HCT116 (cell line): ENCODE measurements around the gene NR5A2. TPM values are rescaled to one million over a fixed set of nuclear protein-coding genes. Genes with fewer than 3 reads are reported as not detected.

ENCODE experiments used
- ATAC-seq: fragments of 200-7000 bp; cut with Tn5 transposase; 2 replicates; pipeline ENCODE4 v1.9.1; 2020; ENCODE audit warnings: mild to moderate bottlenecking, moderate library complexity
- BruUV-seq: library from RNA; stranded (reverse); fragments of 400-500 nt; replicated peaks from 2 replicates; lab custom pipeline; 2021; lab: Mats Ljungman, UMichigan
- CTCF ChIA-PET: fragments of 300-600 bp; sonication (Branson Sonifier 250); formaldehyde crosslinking; loops from one replicate; lab custom pipeline; 2021; ENCODE audit warnings: antibody characterized with exemption; lab: Charles Lee
- POLR2A ChIA-PET: fragments of 300-600, 350-600 bp; sonication (Branson Sonifier 250); formaldehyde crosslinking; loops from one replicate; lab custom pipeline; 2021; ENCODE audit warnings: antibody characterized with exemption; lab: Charles Lee
- RAD21 ChIA-PET, 2 experiments: fragments of 300-600 bp; sonication (Branson Sonifier 250); formaldehyde crosslinking; loops; one replicate each; lab custom pipeline; 2023; ENCODE audit warnings: low total read pairs in 2 of 2; ENCODE audit not compliant: uncharacterized antibody in 2 of 2, unreplicated experiment in 2 of 2, low non-redundant PET in 1 of 2; lab: Charles Lee
- DNase-seq: peaks from one replicate; pipeline ENCODE4 v3.0.0-alpha.2; 2010; ENCODE audit warnings: low read depth, low spot score
- H2AFZ ChIP-seq: fragments of 200-600 bp; shearing (Covaris generic), sonication (generic); 2 replicates; pipeline ENCODE4 v1.6.1; 2017; ENCODE audit warnings: low read depth, mixed run types, mixed read lengths, antibody characterized with exemption, low read length; ENCODE audit not compliant: poor library complexity, severe bottlenecking
- H3K27ac ChIP-seq: 2 replicates; pipeline ENCODE4 v1.5.1; 2012; ENCODE audit warnings: low read depth, low read length
- H3K27me3 ChIP-seq: fragments of 200-600 bp; sonication (generic); 2 replicates; pipeline ENCODE4 v1.6.1; 2016; ENCODE audit warnings: mixed run types, low read length, mixed read lengths; ENCODE audit not compliant: insufficient read depth
- H3K36me3 ChIP-seq, 2 experiments: fragments of 200-500 bp in 1 of 2; fragments of 200-600 bp in 1 of 2; sonication (Bioruptor generic) in 1 of 2; sonication (generic) in 1 of 2; 2 replicates each; pipeline versions ENCODE4 v1.5.1 to v1.6.1; 2014 to 2016; ENCODE audit warnings: low read length in 2 of 2, inconsistent platforms in 1 of 2, mixed read lengths in 1 of 2, mixed run types in 1 of 2; ENCODE audit not compliant: insufficient read depth in 2 of 2, control insufficient read depth in 1 of 2
- H3K4me1 ChIP-seq, 2 experiments: fragments of 200-600 bp in 1 of 2; sonication (generic) in 1 of 2; 2 replicates each; pipeline versions ENCODE4 v1.5.1 to v1.6.1; 2012 to 2017; ENCODE audit warnings: low read length in 2 of 2, inconsistent platforms in 1 of 2, mild to moderate bottlenecking in 1 of 2, mixed read lengths in 1 of 2, mixed run types in 1 of 2, moderate library complexity in 1 of 2; ENCODE audit not compliant: insufficient read depth in 2 of 2, control insufficient read depth in 1 of 2
- H3K4me2 ChIP-seq: fragments of 200-600 bp; sonication (generic); 2 replicates; pipeline ENCODE4 v1.6.1; 2017; ENCODE audit warnings: mixed run types, low read length, mixed read lengths
- H3K4me3 ChIP-seq, 2 experiments: fragments of 200-600 bp in 1 of 2; sonication (generic) in 1 of 2; replicated peaks in 1 of 2; 2 replicates each; pipeline ENCODE4 v1.5.1; 2011 to 2016; ENCODE audit warnings: low read length in 2 of 2, control low read depth in 1 of 2, low read depth in 1 of 2, mild to moderate bottlenecking in 1 of 2, mixed read lengths in 1 of 2, mixed run types in 1 of 2
- H3K79me2 ChIP-seq: fragments of 200-600 bp; sonication (generic); 2 replicates; pipeline ENCODE4 v1.6.1; 2017; ENCODE audit warnings: mild to moderate bottlenecking, mixed run types, low read length, moderate library complexity, mixed read lengths; ENCODE audit not compliant: insufficient read depth
- H3K9ac ChIP-seq: fragments of 200-600 bp; sonication (generic); 2 replicates; pipeline ENCODE4 v1.6.1; 2016; ENCODE audit warnings: low read length, mixed read lengths
- H3K9me2 ChIP-seq: fragments of 200-600 bp; sonication (generic), shearing (Covaris generic); 2 replicates; pipeline ENCODE4 v1.6.1; 2017; ENCODE audit warnings: mixed run types, mild to moderate bottlenecking, moderate library complexity; ENCODE audit not compliant: insufficient read depth
- H3K9me3 ChIP-seq, 2 experiments: fragments of 200-500 bp in 1 of 2; fragments of 200-600 bp in 1 of 2; sonication (Bioruptor generic) in 1 of 2; sonication (generic) in 1 of 2; 2 replicates each; pipeline ENCODE4 v1.6.1; 2014 to 2017; ENCODE audit warnings: low read length in 2 of 2, mixed read lengths in 2 of 2, inconsistent platforms in 1 of 2, low read depth in 1 of 2, mild to moderate bottlenecking in 1 of 2, mixed run types in 1 of 2, moderate library complexity in 1 of 2; ENCODE audit not compliant: control insufficient read depth in 1 of 2, insufficient read depth in 1 of 2
- H4K20me1 ChIP-seq: fragments of 200-600 bp; sonication (generic), shearing (Covaris generic); 2 replicates; pipeline ENCODE4 v1.6.1; 2017; ENCODE audit warnings: mixed run types, mild to moderate bottlenecking, moderate library complexity; ENCODE audit not compliant: insufficient read depth
- ATF3 ChIP-seq: IDR thresholded peaks from 2 replicates; pipeline ENCODE4 v1.6.1; 2012
- CBX3 ChIP-seq: IDR thresholded peaks from 2 replicates; pipeline ENCODE4 v1.6.1; 2012; ENCODE audit warnings: low read depth
- CTCF ChIP-seq, 3 experiments: fragments of 200-600 bp in 1 of 3; sonication (generic) in 1 of 3; IDR thresholded peaks in 2 of 3; conservative IDR thresholded peaks in 1 of 3; 2 replicates each; pipeline ENCODE4 v1.5.1; 2012 to 2017; ENCODE audit warnings: low read depth in 2 of 3, low read length in 2 of 3, antibody characterized with exemption in 1 of 3, borderline replicate concordance in 1 of 3, control low read depth in 1 of 3, mild to moderate bottlenecking in 1 of 3, mixed read lengths in 1 of 3, mixed run types in 1 of 3, moderate library complexity in 1 of 3; ENCODE audit not compliant: insufficient read depth in 1 of 3
- ELF1 ChIP-seq: IDR thresholded peaks from 2 replicates; pipeline ENCODE4 v1.6.1; 2012; ENCODE audit warnings: low read depth, borderline replicate concordance
- EZH2 ChIP-seq: fragments of 200-600 bp; sonication (generic); IDR thresholded peaks from 2 replicates; pipeline ENCODE4 v1.6.1; 2017; ENCODE audit warnings: antibody characterized with exemption, mixed run types
- MAX ChIP-seq: IDR thresholded peaks from 2 replicates; pipeline ENCODE4 v1.6.1; 2012
- POLR2A ChIP-seq: IDR thresholded peaks from 2 replicates; pipeline ENCODE4 v1.7.0; 2011; ENCODE audit warnings: borderline replicate concordance; ENCODE audit not compliant: insufficient read depth, insufficient read length; ENCODE audit errors: extremely low read depth
- RAD21 ChIP-seq: IDR thresholded peaks from 2 replicates; pipeline ENCODE4 v1.6.1; 2012; ENCODE audit warnings: low read depth, mild to moderate bottlenecking
- REST ChIP-seq: IDR thresholded peaks from 2 replicates; pipeline ENCODE4 v1.6.1; 2012; ENCODE audit warnings: low read depth
- SIN3A ChIP-seq: IDR thresholded peaks from 2 replicates; pipeline ENCODE4 v1.6.1; 2012; ENCODE audit warnings: low read depth
- SRF ChIP-seq: IDR thresholded peaks from 2 replicates; pipeline ENCODE4 v1.6.1; 2012; ENCODE audit warnings: low read depth
- TCF7L2 ChIP-seq: IDR thresholded peaks from 2 replicates; pipeline ENCODE4 v1.7.0; 2011; ENCODE audit warnings: borderline replicate concordance, inconsistent platforms; ENCODE audit not compliant: insufficient read depth, insufficient read length; ENCODE audit errors: extremely low read depth
- ZBTB33 ChIP-seq: IDR thresholded peaks from 2 replicates; pipeline ENCODE4 v1.6.1; 2011; ENCODE audit warnings: mild to moderate bottlenecking, low read length, moderate library complexity; ENCODE audit not compliant: insufficient replicate concordance; ENCODE audit errors: extremely low read depth
- intact Hi-C: fragments of 100-400 bp; cut with micrococcal nuclease; formaldehyde crosslinking; loops from 2 replicates; pipeline ENCODE4 v1.10.0; 2022
- total RNA-seq: library from RNA; stranded (reverse); gene quantifications from one replicate; pipeline ENCODE4 v1.2.1, GENCODE V29; 2021; ENCODE audit not compliant: unreplicated experiment

NR5A2 gene
- total RNA-seq, 1 experiment from 2014 or later = 0.91 TPM

- Histone ChIP-seq H3K9me2 (no peaks in the 10 kb centered on the region), H3K79me2 (no peaks in the 10 kb centered on the region), H4K20me1 (no peaks in the 10 kb centered on the region), H3K4me2 (no peak overlapping the region), H3K27ac (no peak overlapping the region), H3K9me3 (no peaks in the 10 kb centered on the region), H3K36me3 (no peaks in the 10 kb centered on the region), H3K27me3 (no peaks in the 10 kb centered on the region), H2AFZ (no peak overlapping the region), H3K9ac (no peak overlapping the region), H3K4me3 (no peak overlapping the region), H3K4me1 (no peaks in the 10 kb centered on the region)
- intact Hi-C loops = no loop called here
- TF ChIP-seq SRF = no peak
- no peak for TF ChIP-seq TCF7L2
- no peak for TF ChIP-seq ELF1
- no peak for TF ChIP-seq EZH2
- no peak for TF ChIP-seq CBX3
- TF ChIP-seq ZBTB33 = no peak
- no peak for TF ChIP-seq MAX
- no peak for TF ChIP-seq RAD21
- ChIA-PET CTCF (no interaction called here), POLR2A (no interaction called here), RAD21 (no interaction called here)
- ATAC-seq (no peak), DNase-seq (no peak)
- no TSS peak for BruUV-seq
Observed at GRCh38 chr1:199982606-199983005, 44.9 kb upstream of the NR5A2 start.

GRCh38 chr1:199983531-199983930, 44.0 kb upstream of the NR5A2 start:
- no peak for TF ChIP-seq SIN3A
- no peak for TF ChIP-seq POLR2A
- TF ChIP-seq CTCF (IDR thresholded peaks at IDR 0.05 in 2 of 3, conservative IDR thresholded peaks at IDR 0.05 in 1 of 3; ENCODE audit: borderline replicate concordance in 1 of 3, insufficient read depth in 1 of 3, low read depth in 2 of 3, low read length in 2 of 3) = no peak
- TF ChIP-seq TCF7L2 = no peak
- no peak for TF ChIP-seq ATF3
- TF ChIP-seq REST = no peak
- Histone ChIP-seq H3K36me3 (no peaks in the 10 kb centered on the region), H3K4me2 (no peak overlapping the region), H3K79me2 (no peaks in the 10 kb centered on the region), H3K9me2 (no peaks in the 10 kb centered on the region), H3K9me3 (no peaks in the 10 kb centered on the region), H3K4me1 (no peaks in the 10 kb centered on the region), H3K27ac (no peak overlapping the region), H2AFZ (no peak overlapping the region), H3K27me3 (no peaks in the 10 kb centered on the region), H4K20me1 (no peaks in the 10 kb centered on the region), H3K9ac (no peak overlapping the region), H3K4me3 (no peak overlapping the region)
- ChIA-PET POLR2A (no interaction called here), CTCF (no interaction called here), RAD21 (no interaction called here)
- BruUV-seq = no TSS peak
- intact Hi-C loops = no loop called here
- DNase-seq (no peak), ATAC-seq (no peak)
